ENCODE measurements around the gene POLA1.
A peak's percentile ranks its signal among the peaks of the same experiment; 100 is the strongest.

The POLA1 gene

DNA sequence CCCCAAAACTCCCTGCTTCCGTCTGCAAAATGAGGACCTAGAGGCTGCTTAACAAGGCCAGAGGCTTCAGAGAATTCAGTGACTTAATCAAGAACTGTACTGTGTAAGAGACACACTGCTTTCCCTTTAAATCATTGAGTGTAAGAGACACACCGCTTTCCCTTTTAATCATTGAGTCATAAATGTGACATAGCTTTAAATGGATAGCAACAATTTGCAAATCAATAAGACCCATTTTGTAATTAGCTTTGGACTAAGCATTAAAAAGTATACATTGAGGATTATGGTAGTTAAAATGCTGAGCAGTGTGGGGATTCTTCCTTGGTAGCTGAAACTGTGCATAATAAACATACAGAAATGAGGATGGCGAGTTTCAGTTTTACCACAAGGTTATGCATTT, 290.2 kb downstream of the POLA1 start:
- no peak for DNase-seq

DNA sequence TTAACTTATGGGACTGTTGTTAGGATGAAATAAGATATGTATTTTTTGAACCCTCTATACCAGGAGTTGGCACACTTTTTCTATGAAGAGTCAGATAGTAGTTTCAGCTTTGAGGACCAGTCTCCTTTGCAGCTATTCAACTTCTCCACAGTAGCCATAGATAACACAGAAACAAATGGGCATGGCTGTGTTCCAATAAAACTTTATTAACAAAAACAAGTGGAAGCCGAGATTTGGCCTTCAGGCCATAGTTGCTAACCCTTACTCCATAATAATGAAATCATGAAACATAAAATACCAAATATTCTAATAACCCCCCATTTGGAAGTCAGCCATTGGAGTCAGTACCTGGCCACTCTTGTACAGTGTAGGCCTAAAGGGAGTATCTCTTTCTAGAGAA, 291.4 kb downstream of the POLA1 start:
- no peak for DNase-seq

DNA sequence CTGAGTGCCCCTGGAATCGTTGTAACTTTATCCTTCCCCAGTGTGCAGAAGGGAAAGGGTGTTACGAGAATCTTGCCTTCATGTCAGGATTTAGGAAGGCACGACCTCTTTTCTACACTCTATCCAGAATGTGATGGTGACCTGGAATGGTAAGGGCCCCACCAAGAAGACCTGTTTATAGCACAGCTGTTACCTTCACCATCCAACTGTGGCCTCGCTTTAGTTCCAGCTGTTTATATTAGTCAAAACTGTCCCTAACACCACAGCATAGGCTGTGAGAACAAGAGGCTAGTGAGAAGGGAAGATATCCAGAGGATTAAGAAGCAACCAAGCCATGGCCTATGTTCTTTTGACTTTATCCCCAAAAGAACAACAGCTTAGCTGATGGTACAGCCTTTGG, 294.0 kb downstream of the POLA1 start:
- no peak for DNase-seq

DNA sequence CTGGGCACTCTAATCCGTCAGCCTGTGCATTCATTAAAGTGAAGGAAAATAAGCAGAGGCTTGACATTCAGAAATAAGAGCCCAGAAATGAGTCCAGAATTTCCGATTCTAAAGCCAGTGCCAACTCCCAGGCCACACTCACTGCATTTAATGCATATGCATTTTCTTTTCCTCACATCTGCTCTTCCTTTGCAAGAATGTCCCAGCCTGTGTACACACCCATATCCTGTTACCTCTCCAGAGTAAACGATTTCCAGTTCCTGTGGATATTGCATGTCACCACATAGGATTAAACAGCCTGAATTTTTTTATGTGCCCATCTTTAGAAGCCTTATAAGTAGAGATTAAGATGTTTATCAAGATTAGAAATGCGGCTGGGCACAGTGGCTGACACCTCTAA, 294.6 kb downstream of the POLA1 start:
- DNase-seq: no peak

DNA sequence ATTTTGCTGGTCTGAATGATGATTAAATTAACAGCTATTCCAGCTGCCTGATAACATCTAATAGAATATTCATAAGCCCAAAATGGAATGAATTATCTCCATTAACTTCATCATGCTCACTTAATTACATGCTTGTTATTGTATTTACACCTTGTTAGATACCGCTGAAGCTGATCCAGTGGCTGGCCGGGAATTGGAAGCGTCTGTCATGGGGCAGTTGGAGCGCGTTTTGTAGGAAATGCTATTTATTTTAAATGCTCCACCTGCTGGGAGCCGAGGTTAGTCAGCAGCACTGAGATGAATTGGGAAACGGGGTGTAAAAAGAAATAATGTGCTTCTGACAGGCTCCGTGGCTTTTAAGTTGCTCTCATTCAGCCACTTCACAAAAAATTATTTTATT, 296.8 kb downstream of the POLA1 start:
- DNase-seq: peak; percentile 49

DNA sequence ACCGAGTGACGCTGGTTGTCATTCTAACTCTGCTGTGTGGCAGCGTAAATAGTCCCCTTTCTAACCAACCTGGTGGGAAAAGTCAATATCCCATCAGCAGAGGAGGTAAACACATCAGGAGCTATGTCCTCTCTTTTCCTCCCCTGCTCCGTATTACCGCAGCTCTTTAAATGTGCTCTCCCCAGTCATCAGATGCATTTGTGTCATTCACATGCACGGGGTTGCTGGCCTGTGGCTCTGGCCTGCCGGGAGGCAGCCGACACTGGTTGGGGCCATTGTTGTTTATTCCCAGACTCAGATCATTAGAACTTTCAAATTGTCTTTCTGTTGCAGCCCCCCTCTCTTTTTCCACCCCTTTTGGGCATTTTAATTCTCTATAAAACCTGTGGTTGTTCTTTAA, 300.2 kb downstream of the POLA1 start:
- DNase-seq: no peak

DNA sequence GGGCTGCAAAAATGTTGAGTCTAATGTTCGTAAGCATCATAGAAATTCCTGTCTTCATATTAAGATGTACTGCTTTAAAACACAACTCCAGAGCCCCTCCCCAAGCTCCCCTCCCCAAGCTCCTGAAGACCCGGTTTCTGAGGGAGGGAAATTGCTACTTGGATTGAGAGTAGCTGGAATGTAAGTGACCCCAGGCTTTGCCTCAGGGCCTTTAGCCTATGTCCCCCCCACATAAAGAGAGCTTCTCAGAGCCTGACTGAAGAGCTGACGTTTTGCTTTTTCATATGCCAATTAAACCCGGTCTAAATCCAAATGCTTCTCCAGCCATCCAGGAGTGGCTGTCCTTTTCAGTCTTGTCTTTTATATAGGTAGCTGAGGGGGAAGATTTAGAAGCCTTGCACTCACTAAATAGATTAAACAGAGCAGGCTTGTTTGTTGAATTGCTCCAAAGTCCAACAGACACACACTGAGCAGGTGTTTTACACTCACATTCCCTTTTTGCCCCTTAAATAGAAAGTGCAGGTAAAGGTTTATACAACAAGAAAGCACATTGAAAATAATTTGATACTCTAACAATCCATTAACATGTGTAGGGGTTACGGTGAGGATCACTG, 302.5 kb downstream of the POLA1 start:
- DNase-seq: peak; percentile 11

DNA sequence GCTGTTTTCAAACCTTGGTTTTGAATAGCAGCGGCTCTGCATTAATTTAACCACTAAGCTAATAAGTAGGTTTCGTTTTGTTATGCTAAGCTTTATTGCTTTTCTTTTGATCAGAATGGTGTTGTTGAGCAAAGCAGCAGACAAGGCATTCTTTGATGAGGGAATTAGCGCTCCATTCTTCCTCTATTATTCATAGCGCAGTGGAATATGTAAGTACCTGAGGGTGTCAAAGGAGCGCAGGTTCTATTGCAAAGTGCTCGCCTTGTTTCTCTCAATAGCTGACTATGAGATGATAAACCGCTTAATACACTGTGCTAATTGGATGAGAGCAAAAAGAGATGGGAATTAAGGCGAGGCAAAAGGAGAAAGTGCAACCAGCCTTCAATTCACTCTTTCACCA, 305.8 kb downstream of the POLA1 start:
- DNase-seq: no peak

DNA sequence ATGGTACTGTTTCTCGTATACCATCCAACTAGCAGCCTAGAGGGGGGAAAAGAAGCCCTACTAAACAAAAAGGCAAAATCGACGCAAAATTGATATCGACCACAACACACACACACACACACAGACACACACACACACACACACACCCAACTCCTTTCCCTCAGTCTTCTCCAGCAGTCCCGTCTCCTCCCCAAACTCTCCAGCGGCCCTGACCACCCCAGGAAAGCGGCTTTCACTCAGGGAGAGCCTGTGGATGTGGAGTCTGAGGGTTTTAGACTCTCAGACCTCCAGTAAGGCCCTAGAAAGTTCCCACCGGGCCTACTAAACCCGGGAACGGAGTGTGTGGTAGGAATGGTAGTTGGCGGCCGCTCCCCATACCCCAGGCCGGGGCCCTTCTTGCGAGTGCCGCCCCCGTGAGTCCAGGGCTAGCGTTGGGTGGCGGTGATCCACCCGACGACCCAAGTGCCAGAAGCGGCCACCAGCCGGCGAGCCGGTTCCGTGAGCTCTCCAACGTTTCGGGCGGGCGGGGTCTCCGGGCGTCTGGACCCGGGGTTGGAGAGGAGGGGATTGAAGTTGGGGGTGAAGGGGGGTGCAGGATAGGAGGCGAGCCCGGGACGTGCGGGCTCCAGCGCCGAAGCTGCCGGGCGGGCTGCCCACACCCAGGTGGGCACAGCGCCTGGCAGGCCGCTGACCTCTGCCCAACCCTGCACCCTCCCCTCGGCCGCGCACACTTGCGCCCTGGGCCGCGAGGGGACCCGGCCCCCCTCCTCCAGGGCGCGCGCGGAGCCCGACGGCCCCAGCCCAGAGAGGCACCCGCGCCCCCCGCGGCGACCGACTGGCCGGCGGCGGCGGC, 308.3 kb downstream of the POLA1 start:
- no peak for DNase-seq

DNA sequence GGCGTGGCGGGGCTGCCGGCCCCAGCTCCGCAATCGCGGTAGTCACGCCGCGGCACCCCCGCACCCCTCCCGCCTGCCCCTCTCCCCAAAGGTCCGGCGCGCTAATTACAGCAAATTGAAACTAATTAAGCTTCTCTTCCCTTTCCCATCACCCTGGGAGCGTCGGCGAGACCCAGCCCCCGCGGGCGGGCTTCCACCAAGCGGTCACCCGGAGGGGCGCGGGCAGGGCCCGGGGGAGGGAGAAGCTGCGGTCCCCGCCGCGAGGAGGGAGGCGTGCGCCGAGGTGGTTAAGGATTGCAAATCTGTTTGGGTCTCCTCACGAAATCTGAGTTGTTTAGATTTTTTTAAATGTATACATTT, 308.9 kb downstream of the POLA1 start:
- DNase-seq: no peak

DNA sequence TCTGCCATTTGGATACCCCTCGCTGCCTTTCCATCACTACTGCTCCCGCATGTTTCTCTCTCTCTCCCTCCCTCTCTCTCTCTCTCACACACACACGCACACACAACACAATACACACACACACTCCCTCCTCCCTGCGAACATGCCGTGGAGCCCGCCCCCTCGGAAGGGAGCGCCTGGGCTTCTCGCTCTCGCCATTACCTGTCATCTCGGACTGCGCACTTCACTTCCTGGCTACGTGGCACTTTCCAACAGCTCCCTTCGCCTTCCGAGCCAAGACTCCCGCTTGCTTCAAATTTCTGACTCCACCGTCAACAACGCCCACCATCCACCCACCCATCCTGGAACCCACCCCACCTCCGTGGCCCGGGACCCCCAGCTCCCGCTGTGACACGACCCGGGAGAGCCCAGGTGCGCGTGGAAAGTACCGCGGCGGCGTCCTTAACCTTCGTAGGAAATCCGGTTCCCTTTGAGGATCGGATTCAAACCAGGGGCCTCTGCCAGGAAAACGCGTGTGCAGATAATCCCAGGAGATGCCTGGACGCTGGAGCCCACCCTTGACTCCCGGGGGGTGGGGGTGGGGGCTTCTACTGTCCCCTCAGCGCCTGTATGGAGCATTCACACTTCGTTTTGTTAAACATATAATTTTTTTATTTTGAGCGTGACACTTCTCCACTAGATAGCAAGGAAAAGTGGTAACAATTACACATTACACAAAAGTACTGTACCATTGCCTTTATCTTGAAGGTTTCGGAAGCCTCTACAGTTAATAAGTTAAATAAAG, 309.5 kb downstream of the POLA1 start:
- DNase-seq: peak; percentile 50

DNA sequence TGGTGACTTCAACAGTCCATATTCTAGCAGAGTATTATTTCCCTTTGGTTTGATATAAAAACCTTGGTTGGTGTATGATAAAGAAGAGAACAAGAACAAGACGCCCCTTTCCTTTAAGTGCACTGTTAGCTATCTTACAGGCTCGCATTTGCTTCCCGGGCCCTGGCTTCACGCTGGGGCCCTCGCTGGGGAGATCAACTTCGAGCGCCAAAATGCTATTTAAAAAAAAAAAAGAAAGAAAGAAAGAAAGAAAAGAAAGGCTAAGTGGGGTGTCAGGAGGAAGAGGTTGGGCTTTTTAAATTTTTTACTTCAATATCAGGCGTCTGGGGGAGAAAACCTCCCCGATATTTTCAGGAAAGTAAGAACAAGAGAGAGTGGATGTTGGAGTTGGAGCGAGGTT, 310.3 kb downstream of the POLA1 start:
- DNase-seq: peak; percentile 48

DNA sequence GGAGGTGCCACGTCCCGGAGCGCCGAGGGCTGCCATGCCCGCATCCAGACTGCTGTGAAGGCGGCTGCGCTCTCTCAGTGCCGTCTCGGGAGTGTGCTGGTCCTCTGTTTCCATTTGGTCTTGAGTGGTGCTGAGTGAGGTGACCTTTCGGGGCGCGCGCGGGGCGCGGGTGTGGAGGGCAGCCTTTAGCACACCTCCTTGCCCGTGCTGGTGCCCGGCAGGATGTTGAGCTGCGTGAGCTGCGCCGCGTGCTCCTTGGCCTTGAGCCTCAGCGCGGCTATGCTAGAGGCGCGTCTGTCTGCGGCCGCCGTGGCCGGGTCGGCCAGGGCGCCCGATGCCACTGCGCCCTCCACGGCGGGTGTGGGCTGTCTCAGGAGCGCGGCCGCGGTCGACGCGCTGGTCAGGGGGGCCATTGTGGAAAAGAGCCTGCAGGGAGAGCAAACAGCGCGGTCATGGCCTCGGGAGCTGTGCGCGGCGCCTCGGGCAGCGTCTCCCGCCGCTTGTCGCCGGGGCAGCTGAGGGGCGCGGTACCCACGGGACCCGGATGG, 310.8 kb downstream of the POLA1 start:
- peak; percentile 37 for DNase-seq

DNA sequence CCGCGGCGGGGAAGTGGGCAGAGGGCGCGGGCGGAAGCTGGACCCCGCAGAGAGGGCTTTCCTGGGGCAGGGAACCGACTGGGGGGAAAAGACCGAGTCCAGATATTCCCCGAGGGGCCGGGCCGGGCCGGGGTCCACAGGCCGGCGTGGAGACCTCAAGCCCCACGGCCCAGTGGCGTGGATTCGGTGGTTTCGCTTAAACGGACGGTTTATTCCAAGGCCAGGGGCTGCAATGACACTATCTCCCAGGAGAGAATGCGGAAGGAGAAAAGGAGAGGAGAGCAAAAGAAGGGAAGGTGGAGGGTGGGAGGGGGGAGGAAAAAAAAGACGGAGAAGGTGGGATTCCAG, 311.3 kb downstream of the POLA1 start:
- DNase-seq: peak; percentile 21

DNA sequence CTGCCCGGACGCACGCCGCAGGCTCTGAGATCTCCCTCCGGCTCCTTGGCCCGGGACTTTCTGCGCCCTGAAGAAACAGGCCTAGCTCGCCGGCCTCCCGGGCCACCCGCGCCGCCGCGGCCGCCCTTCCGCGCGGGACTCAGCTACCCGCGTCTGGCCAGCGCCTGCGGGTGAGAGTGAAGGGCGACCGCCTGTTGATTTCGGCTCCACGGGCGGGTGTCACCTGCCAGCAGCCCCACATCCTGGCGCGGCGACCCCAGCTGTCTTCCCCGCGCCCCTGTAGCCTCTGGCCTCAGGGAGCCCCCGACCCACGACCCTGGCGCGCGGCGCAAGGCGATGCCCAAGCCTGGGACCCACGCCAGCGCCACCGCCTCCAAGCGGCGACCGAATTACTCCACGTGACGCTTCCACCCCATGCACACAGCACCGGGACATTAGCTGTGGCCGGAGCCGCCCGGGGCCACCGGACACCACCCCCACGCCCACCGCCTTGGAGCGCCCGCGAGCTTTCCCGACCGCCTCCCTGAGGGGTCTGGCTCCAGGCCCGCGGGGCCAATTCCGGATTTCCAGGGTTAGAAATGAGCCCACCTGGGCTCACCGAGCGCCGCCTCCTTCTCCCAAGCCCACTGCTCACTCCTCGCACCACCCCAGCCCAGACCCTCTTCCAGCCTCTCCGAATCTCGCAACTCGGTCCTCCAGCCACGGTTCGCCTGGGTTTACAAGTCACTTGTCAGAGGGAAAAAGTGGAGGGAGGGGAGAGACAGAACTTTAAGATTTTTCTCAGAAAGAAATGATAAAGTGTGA, 311.9 kb downstream of the POLA1 start:
- peak; percentile 34 for DNase-seq

DNA sequence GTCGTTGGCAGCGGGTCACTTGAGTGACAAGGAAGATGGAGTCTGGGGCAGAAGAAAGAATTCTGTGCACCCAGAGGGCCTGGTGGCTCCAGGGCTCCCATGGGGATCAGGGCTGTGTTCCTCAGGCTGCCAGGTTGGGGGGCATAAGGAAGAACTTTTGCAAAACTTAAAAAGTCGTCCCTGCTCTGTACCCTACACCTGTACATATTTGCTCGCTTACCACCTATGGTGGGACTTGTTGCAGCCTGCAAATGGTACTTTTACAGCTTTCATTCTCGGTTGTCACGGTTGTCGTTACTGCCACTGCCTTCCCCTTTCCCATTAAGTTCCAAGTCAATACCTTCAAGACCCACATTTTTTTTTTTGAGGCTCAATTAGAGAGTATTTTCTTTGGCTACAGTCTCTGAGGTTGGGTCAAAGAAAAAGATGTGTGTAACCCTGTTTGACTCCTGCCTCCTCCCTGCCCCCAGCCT, 312.9 kb downstream of the POLA1 start:
- DNase-seq: peak; percentile 49

DNA sequence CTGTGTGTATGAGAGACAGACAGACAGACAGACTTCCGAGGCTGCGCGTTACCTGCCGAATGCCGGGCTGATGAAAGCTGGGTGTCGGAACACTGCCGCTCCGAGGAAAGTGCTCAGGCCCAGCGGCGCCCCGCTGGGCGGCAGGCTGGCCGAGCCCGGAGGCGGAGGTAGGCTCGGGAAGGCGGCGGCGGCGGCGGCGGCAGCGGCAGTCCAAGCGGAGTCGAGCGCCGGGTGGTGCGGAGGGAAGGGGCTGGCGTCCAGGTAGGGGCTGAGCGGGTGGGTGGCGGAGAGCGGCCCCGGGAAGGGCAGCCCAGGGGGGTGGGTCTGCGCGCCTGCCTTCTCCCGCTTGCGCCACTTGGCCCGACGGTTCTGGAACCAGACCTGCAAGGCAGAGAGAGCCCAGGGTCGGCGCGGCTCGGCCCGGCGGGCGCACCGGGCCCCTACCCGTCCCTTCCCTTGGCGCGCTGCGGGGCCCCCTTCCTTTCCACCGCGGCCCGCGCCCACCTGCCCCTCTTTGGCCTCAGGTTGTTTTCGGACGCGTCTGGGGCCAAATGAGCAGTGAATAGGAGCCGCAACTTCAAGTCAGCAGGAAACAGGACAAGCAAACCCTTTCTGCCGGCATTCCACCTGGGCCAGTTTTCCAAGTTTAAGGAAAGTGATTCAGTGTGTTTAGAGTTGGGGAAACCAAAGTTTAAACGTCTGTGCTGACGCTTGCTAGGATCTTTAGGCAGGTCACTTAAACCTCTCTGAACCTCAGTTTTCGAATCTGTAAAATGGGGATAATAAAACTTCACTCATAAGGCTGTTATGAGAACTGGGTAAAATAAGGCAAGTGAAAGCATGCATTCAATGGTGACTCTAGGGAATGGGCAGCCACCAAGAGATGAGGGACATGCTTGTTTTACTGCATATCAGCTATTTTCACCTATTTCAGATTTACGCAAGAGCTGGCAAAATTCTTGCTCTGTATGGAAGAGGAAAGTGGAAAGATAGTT, 313.6 kb downstream of the POLA1 start:
- peak; percentile 26 for DNase-seq

DNA sequence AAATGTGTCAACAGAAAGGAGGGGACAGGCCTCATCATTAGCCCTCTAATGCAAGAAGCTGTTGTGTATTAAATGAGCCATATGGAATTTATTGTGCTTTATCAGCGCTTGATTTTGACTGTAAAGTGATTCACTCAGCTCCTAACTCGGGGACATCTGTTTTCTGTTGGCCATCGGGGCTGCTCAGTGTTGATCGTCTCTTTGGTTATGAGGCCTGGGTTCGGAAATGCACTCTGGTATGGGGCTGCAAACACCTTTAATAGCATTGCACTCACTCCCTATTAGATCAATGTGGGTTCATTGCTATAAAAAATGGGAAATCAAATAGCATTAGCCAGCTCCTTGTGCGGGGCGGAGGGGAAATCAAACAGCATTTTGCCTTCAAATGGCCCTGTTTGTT, 315.7 kb downstream of the POLA1 start:
- peak; percentile 41 for DNase-seq

DNA sequence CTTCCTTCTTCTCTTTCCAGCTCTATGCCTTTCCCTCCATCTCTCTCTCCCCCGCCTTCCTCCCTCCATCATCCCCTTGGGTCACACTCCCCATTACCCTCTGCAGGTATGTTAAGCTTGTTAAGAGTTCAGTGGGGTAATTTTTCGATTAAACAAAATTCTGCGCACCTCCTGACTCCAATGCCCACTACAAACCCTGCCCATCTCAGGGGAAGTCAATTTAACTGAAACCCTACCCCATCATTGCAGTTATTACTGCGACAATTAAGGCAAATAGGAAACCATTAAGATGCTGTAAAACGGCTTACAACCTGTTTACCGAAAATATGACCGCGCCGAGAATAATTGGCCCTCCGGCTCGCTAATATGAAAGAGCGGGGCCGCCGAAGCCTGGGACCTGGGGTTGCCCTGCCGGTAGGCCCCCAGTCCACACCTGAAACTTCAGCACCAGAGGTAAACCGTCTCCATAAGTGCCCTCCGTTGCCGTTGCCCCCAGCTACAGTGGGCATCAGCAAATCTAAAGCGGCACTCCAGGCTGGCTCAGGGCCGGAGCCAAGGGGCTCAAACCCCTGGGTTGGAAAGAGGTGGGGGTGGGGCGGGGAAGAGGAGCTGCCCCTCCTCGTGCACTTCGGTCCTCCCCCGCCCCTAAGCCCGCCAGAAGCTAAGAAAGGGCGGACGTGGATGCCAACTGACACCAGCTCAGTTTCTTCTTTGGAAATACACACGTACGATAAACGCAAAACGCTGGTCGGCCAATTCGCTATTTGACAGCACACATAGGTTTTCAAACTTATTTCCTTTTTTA, 317.3 kb downstream of the POLA1 start:
- DNase-seq: peak; percentile 28

All from eye (tissue), 1 donor.